Middle frontal gyrus (tissue), 1 donor: ENCODE data around the gene RAC2.

Source experiments
- DNase-seq: peaks from one replicate; pipeline ENCODE4 v3.0.0-alpha.2; 2015; ENCODE audit warnings: low spot score; ENCODE audit errors: extremely low spot score

Gene RAC2

DNA sequence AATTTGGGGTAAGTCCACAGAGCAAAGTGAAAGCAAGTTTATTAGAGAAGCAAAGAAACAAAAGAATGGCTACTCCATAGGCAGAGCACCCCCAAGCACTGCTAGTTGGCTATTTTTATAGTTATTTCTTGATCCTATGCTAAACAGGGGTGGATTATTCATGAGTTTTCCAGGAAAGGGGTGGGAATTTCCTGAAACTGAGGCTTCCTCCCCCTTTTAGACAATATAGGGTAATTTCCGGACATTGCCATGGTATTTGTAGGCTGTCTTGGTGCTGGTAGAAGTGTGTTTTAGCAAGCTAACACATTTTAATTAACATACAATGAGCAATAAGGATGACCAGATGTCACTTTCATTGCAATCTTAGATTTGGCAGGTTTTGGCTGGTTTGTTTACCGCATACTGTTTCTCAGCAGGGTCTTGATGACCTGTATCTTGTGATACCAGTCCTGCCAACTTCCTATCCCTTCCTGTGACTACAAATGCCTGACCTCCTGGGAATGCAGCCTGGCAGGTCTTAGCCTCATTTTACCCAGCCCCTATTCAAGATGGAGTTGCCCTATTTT, 55.1 kb downstream of the RAC2 start:
- no peak for DNase-seq

DNA sequence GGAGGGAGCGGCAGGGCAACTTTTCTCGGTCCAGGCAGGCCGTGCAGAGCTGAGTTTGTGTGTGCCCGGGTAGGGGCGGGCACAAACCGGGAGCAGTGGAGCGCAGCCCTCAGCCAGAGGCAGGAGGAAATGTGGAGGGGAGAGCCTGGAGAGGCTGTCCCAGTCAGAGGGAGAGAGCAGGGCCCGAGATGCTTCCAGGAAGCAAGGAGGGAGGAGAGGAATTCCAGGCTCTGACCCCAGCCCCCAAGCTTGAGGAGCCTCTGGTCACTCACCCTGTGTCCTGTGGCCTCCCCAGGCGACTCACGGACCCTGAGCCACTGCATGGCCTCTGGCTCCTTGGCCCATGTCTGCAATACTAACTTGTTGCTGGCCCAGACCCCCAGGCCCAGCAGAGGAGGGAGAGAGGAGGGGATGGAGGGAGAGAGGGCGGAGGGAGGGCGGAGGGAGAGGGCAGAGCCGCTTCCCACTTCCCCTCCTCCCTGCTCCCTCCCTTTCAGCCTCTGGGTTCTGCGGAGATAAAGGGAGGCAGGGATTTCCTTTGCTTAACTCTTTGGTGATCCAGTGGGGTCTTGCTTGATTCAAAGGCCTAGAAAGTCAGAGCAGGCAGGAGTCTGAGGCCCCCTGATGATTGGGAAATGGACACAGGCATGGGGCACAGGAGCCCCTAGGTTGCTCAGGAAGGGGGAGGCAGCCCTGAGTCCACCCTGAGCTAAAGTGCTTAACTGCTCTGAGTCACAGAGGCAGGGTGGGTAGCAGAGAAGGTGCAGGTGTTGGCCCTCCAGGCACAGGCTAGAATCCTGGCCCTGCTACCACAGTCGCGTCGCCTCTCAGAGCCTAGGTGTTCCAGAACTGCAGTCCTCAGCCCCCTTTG, 55.9 kb downstream of the RAC2 start, which contains the start of gene C1QTNF6:
TSS of gene C1QTNF6 (minus strand) at position 357 of the 871 bp plus-strand sequence. CDS start at position 323, 34 bp downstream.
- no peak for DNase-seq

DNA sequence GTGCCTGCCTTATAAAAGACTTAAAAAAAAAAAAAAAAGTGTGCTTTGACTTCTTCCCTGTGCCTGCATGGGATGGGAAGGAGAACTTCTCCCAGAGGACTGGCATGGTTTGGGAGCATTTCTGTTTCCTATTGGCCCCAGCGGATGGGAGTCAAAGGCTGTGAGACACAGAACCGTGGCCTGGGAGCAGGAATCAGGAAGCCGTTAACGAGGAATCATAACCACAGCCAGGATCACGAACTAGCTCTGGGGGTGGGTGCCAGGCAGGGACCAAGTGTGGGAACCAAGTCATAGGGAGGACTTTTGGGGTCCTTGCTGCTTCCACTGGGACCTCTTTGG, 56.5 kb downstream of the RAC2 start:
- DNase-seq: no peak

- DNase-seq: no peak
These were observed 57.0 kb downstream of the RAC2 start for GRCh38 chr22:37186997-37187522.

- no peak for DNase-seq
These were observed 57.7 kb downstream of the RAC2 start for GRCh38 chr22:37186228-37186996.

DNA sequence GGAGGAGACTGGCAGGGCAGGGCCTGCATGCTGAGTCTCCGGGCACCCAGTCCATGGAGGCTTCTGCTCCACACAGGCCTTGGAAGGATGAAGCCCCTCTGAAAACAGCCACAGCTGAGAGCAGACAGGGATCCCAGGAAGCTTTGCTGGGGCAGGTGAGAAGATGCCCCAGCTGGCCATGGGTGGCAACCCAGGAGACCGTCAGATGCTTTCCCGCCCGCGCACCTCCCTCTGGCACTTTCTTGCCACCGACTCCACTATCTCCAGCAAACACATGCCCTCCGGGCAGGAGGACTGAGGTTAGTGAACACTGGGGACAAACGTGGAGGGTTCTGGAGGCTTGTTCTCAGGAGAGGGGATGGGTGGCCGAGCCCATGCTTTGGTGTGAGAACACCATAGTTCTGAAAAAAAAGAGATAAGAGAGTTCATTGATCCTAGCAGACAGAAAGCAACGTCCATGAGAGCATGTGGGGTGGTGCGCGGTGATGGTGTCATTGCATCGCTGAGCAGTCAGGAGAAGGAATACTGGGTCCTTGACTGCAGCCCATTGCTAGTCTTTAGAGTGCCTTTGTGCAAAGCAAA, 58.3 kb downstream of the RAC2 start:
- no peak for DNase-seq

DNA sequence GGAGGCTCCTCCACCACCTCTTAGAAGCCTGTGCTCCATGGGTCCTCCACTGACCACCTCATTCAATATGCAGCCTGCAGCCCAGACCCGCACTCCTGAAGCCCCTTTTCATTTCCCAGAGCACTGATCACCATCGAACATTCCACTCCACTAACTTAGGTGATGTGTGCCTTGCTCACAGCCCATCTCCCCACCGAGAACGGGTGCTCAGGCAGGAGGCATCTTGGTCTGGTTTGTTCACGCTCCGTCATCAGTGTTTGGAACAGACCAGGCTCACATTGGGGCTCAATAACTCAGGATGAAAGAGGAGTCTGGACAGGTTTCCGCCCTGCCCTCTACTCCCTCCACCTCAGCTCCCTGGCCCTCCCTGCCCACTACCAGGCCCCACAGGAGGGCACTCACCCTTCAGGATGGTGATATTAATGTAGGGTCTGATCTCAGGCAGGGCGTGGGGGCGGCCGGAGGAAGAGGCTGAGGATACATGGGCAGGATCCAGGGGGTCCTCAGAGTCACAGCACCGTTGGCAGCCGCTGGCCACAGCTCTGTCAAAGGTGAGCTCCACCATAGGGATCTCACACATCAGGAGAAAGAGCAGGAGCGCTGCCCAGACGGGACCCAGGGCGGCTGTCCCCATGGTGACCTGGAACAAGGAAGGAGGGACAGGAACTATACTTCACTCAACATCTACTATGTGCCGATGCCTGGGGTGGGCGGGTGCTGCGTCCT, 59.1 kb downstream of the RAC2 start:
- no peak for DNase-seq

- no peak for DNase-seq
These were observed 59.7 kb downstream of the RAC2 start for GRCh38 chr22:37184380-37184755.

- no peak for DNase-seq
These were observed 60.4 kb downstream of the RAC2 start for GRCh38 chr22:37183432-37184379.

GRCh38 chr22:37182949-37183245, 61.2 kb downstream of the RAC2 start:
- no peak for DNase-seq

DNA sequence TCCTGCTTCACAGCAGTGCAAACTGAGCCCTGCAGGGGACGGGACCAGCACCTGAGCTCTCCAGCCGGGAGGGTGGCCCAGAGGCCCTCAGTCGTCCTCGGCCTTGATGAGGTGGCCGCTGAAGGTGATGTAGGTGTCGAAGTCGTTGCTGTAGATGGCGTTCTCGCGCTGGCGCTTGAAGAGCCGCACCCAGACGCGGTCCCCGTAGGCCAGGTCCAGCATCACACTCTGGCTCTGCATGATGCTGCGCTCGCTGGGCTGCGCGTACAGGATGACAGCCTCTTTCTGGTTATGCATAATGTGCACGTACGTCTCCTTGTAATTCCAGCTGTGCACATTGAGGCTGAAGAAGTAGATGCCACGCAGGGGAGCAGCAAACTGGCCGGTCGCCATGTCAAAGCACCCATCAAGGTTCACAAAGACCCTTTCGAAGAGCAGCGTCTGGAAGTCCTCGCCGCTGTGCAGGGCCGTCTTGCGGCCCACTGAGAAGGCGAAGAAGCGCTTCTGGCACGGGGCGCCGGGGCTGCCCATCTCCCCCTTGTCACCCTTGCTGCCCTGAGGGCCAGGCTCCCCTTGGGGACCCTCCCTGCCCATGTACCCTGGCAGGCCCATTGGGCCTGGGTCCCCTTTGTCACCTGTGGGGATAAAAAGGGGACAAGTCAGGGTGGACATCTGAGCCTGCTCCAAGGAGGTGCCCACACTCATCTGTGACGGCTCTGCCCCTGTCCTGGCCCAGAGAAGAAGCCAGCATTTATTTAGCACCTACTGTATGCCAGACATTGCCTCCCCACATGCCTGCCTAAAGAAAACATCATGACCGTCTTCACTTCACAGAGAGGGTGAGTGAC, 61.7 kb downstream of the RAC2 start:
- DNase-seq: no peak

DNA sequence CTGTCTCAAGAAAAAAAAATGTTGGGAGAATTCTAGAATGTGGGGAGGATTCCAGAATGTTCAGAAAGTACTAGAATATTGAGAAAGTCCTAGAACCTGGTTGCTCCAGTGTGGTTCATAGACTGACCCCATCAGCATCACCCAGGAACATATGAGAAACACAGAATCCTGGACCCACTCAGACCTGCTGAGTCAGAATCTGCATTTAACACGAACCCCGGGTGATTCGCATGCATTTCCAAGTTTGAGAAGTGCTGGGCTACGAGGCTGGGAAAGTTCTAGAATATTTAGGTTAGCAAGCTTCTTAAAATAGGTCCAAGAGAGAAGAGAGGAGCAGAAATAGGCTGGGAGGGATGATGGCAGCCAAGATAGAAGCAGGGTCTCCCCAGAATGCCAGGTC, 62.4 kb downstream of the RAC2 start:
- no peak for DNase-seq

DNA sequence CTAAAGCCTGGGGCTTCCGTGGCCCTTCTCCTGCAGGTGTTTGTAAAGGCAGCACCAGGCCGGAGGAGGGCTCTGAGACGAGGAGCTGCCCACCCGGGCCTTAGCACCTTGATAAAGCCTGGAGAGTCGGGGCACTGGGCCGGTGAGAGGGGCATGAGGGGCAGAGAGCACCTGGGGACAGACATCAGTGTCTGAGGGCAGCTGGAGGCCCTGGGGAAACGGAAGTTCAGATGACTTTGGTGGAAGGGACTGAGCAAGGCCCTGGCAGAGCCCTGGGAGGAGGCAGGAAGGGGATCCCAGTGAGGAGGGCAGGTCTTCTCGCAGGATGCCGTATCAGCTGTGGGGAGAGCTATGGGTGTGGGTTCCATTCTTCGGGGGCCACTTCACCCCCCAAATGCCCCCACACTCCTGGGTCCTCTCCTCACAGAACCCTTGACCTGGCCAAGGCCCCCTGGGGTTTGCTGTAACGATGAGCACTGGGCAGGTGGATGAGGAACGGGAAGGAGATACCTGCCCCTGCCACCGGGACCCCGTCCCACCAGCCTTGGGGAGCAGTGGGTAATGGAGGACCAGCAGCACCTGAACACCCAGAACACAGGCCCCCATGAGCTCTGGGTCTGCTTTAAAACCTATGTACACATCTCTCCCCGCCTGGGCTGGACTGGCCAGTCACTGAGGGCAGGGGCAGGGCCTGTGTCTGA, 63.4 kb downstream of the RAC2 start:
- no peak for DNase-seq

- DNase-seq: no peak
These were observed 64.2 kb downstream of the RAC2 start for GRCh38 chr22:37179622-37180420.

DNA sequence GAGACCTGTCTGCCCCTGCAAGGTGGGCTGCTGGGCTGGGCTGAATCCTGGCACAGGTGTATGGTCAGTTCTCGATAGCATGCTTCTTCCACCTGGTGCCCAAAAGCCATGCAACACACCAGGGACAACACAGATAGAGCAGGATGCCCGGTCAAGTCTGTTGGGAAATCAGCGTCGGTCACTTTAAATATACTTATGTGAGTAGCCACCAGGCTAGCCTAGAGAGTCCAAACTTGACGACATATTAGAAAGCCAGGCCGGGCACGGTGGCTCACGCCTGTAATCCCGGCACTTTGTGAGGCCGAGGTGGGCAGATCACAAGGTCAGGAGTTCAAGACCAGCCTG, 65.0 kb downstream of the RAC2 start:
- no peak for DNase-seq

DNA sequence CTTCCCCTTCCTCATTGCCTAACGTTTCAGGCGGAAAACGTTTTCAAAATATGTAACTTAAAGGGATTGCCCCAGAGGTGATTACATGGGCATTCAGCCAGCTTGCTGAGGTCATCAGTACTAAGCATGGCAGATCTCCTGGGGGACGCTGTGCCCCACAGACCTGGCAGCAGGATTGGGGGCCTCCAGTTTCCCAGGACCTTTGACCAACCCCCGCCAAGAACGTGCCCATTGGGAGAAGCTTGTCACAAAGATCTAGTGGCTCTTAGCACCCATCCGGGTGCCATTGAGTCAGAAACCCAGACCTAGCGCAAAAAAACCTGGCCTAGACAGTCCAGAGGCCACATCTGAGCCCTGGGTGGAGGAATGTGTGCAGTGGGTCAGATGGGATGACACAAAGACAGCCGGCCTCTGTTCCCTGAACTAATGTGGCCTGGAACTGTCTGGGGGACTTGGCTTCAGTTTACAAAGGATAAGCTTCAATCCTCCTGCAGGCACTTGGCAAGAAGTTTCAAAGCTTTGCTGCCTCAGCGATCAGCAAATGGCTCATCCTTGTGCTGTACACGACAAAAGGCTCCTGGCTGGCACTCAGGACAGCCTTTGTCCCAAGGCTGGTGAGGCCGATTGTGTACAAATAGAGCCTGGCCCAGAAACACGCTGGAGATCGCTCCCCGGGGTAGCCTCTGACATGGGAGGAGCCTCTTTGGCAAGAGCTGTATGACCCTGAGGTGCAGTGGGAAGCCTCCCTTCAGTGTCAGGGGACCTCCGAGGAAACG, 65.5 kb downstream of the RAC2 start:
- no peak for DNase-seq

DNA sequence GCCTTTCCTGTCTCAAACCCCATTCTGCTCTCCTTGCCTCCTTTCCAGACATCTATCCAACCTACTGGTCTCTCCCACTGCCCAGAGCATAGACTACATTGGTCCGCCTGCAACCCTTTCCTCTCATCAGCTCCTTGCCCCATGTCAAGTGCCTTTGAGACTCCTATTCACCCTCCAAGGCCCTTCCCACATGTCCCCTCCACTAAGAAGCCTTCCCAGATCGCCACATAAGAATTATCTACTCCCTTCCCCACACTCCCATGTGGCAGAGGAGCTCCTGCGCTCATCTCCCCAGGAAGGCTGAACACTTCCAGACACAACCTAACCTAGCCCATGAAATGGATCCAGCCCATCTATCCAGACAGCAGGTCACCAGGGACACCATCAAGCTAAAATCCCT, 66.3 kb downstream of the RAC2 start:
- DNase-seq: no peak
